GM21737 (cell line): Measurements from ENCODE around the gene XKR7.
A peak's percentile ranks its signal among the peaks of the same experiment; 100 is the strongest.

Experiments used
- ATAC-seq: cut with Tn5 transposase; IDR thresholded peaks from one replicate; pipeline ENCODE4 v1.9.1; 2021; ENCODE audit warnings: mild to moderate bottlenecking, moderate library complexity; ENCODE audit not compliant: unreplicated experiment

Gene XKR7

DNA sequence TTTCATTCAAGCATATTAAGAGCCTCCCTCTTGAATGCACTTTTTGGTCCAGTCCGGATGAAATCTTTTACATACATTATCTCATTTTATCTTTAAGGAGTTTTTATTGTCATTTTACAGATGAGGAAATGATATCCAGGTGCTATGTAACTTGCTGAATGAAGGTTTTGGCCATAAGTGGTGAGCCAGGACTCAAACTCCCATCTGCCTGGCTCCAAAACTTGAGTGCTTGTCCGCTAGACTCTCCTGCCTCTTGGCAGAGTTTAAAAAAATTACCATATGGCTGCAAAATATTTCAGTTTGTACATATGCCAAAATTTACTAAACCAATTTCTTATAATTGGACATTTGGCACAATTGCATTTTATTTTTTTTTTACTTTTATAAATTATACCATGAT lies 28.3 kb upstream of the XKR7 start:
- no peak for ATAC-seq

DNA sequence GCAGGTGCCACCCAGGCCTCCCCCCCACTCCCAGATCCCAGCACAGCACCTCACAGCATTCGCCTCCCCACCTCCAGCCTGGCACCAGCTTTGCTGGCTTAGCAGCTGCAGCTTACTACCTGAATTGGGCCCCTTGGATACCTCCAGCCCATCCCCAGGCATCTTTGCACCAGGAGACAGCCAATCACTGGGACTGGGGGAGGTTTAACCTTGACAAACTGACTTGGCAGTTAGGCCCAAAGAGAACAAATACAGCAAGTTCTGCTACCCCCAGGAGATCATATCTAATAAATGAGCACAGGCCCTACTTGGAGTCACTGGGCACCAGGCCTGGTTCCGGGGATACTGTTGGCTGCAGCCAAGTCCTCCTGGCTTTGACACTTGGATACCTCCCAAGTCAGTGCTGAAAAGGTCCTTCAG lies 24.9 kb upstream of the XKR7 start:
- no peak for ATAC-seq

DNA sequence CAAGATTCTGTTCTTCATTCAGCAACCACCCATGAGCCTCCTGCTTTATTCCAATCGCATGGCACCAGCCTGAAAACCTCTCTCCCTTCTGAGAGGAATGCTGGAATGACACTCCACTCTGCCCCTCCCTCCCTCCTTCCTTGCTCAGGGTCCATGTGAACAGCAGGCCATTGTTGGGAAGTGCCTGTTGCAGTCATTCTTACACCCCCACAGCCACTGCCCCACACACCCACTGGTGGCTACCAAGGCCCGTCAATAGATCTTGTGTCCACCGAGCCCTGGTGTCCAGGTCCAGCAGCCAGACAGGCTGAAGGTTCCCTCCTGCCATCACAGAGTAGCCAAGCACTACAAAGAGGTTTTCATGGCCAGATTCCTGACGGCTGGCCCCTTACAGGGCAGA lies 22.6 kb upstream of the XKR7 start:
- ATAC-seq = no peak

DNA sequence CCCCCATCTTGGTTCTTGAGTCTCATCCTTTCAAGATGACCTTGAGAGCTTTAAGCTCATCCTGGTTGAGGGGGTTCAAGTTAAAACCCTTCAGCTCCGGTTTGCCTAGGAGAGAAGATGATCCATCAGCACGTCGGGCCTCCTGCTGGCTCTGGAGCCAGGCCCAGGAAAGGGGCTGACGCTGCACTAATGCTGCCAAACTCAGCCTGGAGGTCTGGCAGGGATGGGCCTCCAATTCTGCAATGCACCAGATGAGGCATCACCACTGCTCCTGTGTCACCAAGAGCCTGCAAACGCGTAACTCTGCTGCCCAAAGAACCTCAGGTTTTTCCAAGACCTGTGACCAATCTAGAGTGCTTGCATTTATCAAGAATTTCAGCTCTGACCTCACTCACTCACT lies 22.2 kb upstream of the XKR7 start:
- no peak for ATAC-seq

DNA sequence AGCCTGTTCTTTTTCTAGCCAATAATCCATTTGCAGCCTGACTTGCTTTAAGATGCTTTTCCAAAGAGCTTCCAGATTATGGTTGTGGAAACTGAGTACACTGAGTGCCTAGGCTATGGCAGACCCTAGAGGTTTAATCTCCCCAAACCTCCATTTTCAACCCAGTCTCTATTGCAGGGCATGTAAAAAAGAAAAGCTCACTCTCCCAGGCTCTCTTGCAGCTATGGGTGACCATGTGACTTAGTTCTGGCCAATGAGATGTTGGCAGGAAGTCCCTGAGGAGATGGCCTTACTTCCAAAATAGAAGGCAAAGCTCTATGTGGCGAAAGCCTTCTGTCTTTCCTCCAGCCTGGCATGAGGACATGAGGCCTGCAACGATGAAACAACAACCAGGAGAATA lies 19.9 kb upstream of the XKR7 start:
- no peak for ATAC-seq

DNA sequence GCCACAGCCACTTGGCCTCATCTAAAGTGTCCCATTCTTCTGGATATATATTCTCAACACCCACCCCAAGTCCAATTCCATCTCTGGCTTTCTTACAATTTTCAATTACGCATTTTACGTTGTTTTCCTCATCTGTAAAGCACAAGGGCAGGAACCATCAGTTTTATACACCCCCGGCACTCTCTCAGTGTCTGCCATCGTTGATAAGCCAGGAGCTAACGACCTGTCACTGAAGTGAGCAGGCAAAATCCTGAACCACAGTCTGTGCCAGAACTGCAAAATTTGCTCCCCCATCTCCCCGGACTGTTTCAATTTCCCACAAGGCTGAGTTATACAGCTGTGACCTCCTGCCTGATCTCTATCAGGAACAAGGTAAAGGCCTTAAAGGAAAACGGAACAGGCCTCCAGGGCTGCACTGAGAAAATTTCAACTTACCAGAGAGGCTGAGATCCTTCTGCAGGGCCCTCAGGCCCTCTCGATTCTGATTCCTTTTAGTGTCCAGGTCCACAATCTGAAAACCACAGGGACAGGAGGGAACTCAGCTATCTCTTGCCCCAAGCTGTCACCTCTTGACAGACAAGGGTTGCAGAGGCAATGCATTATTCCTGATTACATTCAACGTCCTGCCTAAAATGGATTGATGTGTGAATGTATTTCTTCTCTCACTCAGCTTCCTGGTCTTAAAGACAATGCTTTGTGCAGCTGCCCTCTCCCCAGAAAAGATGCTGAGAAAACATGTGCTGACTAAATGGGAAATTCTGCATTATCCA lies 17.9 kb upstream of the XKR7 start:
- no peak for ATAC-seq

DNA sequence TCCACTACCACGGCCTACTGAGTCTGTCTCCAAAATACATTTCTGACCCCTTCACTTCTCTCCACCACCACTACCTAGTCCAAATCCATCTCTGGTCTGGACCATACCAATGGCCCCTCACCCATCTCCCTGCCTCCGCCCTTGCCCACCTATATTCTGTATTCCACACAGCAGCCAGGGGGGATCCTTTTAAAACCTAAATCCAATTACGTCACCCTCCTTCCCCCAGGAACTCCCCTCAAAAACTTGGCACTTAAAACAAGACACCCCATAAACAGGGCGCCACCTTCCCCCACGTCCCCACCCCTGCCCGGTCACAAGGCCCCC lies 16.8 kb upstream of the XKR7 start:
- ATAC-seq = no peak

DNA sequence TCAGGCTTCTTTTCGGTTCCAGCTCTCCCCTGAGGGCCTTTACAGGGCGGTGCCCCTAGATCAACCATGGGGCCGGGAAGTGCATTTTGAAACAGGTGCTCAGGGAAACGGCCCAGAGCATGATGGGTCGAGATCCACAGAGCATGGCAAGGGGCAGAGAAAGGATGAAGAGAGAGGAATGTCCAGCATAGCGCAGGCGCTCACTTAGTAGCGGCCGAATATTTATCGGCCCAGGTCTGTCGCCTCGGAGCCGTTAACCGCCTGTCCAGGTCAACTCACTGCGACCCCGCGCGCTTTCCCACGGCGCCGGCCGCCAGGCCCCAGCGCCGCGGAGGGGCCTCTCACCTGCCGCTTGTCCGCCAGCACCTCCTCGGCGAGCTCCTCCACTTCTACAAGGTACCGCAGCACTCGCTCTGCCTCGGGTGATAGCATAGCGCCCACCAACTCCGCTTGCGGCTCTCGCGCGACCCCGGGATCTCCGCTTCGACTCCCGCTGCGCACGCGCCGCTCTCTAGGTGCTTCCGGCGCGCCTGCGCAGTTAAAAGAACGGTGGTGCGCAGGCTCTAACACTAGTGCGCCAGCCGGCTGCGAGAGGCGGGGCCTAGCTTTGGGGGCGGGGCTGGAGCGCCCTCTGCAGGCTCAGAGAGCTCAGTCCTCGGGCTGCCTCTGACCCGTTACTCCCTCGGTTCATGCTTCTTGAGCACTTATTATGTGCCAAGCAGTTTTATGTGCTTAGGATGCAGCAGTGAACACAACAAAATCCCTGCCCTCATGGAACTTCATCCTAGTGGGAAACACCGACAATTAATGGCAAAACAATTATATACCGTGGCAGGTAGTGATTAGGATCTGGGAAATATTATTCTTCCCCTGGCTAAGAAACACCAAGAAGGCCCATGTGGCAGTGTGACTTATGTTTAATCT lies 16.2 kb upstream of the XKR7 start, which contains the start of gene PDRG1:
Gene PDRG1 (minus strand): TSS at position 517 of the 924 bp plus-strand sequence. CDS start 85 bp downstream, at position 432.
- peak; percentile 87 for ATAC-seq

DNA sequence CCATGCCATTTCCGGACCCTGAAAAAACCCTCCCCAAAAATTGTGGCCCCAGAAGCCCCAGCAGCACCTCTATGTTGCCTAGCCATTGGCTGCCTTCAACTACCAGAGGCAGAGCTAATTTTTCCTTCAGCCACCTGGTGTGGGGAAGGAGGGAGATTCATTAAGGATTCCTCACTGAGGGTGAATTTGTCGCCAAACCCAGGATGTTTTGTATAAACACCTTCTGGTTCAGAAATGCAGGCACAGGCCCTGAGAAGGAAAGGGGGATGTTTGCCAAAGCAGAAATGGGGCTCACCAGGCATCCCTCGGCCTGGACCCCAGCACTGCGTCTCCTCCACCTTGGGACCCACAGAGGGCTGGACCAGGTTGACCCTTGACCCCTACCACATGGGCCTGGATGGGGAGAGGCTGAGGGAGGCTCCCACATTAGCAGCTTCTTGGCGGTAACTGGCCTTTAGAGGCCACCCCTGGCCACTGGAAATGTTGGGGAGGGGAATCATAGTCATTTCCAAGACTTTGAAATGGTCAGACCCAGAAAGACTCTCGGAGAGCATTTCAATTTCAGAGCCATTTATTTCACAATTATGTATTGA lies 14.3 kb upstream of the XKR7 start:
- no peak for ATAC-seq

DNA sequence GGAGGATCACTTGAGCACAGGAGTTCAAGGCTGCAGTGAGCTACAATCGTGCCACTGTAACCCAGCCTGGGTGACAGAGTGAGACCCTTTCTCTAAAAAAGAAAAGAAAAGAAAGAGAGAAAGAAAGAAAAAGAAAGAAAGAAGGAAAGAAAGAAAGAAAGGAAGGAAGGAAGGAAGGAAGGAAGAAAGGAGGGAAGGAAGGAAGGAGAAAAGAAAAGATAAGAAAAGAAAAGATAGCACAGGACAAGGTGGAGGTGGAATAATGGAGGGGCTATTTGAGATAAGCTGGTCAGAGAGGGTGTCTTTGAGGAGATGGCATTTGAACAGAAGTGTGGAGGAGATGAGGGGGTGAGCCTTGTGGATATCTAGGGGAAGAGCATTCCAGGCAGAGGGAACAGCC lies 13.5 kb upstream of the XKR7 start:
- no peak for ATAC-seq

DNA sequence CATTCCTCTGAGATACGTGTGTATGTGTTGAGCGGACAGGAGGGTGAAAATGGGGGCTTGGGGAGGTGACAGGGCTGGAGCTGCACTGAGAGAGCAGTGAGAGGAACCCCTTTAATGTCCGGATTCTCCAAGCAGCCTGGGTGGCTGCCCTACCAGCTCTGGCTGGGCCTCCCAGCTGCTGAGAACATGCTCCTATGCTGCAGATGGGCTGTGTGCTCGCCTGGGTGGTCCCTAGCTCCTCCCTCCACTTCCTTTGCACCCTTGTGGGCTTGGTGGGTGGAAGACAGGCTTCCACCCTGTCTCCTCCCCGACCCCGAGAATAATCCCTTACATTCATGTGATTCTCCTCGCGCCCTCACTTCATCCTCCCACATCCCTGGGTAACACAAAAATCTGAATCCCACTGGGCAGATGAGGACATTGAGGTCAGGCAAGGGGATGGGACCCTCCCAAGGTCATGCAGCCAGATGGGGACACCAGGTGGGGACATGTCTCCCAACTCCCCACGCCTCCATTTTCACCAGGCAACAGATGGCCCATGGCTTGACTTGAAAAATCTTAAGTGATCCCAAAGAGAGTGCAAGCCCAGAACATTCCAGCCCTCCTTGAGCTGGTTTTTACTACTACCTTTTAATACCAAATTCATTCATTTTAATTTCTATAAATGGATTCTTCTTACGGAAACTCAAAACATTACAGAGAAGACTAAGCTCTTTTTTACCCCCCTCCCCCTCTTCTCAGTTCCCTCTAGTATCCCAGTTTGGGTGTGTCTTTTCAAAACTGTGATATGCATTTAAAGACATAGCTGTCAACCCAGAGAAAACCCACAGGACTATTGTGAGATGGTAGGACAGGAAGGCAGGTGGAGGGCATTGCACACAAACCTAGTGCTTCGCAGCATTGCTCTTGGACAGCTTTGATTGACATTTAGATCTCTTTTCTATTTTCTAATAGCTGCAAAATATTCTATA lies 11.1 kb upstream of the XKR7 start:
- no peak for ATAC-seq

DNA sequence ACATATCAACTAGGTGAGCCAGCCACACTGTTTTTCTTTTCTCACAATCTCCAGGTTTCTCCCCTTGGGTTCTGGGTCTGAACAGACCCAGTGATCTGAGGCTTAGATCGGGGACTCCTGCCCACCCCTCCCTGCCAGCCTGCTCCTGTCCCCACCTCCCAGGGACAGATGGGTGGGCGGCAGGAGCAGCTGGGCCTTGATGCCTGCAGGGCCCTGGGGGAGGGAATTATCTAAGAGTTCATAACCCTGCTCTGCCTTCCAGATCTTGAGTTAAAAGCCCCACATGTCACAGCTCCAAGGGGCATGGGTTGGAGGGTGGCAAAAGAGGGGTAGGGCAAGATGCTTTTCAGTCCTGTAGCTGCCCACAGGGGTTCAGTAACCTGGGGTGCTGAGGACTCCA lies 5.2 kb upstream of the XKR7 start:
- ATAC-seq = no peak

DNA sequence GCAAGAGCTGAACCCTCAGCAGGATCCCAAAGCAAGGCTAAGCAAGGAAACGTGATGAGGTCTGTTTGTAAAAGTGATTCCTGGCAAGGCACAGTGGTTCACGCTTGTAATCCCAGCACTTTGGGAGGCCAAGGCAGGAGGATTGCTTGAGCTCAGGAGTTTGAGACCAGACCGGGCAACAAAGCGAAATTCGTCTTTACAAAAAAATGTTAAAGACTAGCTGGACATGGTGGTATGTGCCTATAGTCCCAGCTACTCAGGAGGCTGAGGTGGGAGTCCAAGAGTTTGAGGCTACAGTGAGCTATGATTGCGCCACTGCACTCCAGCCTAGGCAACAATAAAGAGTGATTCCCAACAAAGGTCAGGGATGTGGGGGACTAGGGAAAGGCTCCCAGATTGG lies 4.1 kb upstream of the XKR7 start:
- ATAC-seq = no peak

DNA sequence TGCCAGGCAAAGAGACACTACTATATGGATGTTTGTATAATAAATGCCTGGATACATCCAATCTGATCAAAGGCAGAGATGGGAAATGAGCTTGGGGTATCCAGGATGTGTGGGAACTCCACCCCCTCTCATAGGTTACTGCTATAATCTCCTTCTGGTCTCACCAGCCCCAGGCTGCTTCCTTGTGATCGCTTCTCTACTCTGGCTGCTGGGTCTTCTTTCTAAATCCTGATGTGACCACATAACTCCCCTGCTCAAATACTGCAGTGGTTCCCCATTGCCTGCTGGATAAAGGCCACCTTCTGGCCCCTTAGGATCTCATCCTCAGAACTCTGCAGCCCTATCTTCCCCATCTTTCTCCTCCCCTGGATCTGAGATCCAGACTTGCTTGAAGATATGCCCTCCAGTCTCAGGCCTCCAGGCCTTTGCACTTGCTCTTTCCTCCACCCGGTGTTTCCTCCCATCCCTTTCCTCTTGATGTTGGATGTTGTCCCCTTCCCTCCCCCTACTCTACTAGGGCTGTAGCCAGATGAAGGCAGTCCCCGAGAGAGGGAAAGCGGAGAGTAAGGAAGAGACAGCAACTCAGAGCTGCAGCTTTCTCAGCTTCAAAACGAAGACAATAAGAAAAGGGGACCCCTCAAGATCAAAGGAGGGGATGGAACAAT lies 828 bp upstream of the XKR7 start:
- ATAC-seq = no peak

DNA sequence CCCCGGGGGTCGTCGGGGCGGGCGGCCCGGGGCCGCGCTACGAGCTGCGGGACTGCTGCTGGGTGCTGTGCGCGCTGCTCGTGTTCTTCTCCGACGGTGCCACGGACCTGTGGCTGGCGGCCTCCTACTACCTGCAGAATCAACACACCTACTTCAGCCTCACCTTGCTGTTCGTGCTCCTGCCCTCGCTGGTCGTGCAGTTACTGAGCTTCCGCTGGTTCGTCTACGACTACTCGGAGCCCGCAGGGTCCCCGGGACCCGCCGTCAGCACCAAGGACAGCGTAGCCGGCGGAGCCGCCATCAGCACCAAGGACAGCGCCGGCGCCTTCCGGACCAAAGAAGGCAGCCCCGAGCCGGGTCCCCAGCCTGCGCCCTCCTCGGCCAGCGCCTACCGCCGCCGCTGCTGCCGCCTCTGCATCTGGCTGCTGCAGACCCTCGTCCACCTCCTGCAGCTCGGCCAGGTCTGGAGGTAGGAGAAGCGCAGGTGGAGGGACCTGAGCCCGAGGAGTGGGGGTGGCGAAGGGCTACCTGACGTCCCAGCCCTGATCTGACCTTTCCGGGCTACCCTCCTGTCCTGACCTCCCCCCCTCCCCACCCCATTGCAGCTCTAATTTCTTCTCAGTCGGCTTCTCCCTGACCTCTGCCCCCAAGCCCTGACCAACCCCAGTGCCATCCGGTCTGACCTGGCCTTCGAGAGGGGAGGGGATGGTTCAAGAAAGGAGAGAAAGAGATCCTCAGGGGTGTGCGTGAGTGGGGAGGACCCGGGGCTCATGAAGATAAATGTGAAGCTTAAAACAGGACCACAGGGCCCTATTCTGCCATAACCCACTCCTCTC lies 558 bp downstream of the XKR7 start:
- ATAC-seq = no peak

DNA sequence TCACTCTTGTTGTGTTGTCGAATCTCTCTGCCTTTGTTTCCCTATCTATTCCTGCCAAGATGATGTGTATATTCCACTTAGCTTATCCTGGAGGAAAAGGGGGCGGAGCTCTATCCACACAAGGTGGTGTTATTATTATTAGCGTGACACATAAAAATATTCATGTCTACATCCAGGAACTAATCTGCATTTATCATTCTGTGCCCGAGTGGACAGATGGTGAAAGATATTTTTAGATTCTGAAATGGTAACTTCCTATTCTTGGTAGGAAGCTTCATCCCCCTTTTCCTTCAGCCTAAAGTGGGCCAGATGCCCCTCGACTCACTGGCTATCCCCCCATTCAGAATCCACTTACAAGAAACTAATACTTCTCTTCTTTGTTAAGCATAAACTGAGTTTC lies 2.0 kb downstream of the XKR7 start:
- no peak for ATAC-seq

DNA sequence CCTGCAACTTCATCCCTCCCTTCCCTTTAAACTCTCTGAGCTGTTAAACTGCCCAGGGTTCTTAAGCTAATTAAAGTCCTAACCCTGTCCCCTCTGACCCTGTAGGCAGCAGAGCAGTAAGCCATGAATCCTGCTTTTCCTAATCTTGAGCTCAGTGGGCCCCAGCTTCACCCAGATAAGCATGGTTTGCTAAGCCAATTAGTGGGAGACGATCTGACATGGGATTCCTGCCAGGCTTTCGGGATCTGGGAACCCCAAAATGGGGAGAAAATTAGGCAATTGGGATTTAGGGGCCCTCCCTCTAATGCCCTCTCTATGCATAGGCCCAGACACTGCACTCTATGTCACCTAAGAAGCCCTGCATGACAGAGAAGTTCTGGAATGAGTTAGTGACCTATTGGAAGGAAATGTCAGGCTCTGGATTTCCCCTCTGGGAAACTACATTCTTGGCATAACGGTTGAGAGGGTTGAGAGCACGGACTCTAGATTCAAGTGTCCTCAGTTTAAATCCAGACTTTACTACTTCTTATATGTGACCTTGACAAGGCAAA lies 4.6 kb downstream of the XKR7 start:
- ATAC-seq = no peak

DNA sequence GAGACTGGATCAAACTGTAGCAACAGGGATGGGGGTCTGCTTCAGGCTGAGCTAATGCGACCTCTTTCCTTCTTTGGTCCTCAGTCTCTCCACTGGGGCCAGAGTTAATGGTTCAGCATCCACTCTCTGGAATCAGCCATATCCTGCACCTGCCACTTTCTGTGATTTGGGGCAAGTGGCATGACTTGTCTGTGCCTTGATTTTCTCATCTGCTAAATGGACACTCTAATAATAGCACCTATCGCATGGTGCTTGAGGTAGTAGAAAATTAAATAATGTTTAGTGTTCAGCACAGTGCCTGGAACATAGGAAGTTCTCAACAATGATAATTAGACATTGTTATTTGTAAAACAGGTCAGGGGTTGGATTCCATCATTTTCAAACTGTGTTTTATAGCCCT lies 6.3 kb downstream of the XKR7 start:
- ATAC-seq = no peak

DNA sequence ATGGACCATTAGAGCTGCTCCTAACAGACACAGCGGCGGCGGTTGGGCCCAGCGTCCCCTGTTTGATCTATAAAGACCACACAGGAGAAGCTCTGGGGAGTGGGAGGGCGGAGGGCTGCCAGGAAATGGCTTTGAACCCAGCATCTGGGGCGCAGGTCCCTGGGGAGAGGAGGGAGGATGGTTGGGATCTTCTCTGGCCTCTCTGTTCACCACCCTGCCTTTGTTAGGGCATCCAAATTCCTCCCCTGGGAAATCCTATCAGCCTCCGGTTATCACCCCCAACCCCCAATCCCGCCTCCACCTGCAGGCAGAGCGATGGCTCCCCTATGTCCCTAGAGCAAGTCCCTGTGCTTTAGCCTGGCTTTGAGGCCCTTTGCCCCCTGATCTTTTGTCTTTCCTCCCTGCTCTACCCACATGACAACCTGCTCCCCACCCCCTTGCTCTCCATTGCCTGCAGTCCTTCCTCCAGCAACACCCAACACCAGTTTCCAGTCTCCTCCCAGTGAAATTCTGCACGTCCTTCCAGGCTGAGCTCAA lies 7.1 kb downstream of the XKR7 start:
- no peak for ATAC-seq
